ENCODE data around the gene FAT4. TPM values are rescaled to one million over a fixed set of nuclear protein-coding genes. Genes with fewer than 3 reads are reported as not detected.

FAT4 gene
- total and polyA plus RNA-seq, 3 donors from 2014 or later: 2.8 to 8.9 (median 6.5) TPM

DNA sequence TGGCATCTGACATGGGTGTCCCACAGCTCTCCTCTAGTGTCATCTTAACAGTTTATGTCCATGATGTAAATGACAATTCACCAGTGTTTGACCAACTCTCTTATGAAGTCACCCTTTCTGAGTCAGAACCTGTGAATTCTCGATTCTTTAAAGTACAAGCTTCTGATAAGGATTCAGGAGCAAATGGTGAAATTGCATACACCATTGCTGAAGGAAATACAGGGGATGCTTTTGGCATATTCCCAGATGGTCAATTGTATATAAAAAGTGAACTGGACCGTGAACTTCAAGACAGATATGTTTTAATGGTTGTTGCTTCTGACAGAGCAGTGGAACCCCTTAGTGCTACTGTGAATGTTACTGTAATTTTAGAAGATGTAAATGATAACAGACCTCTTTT, 4.6 kb downstream of the FAT4 start:
- DNase-seq: no peak
- WGBS, 2 donors: 71 to 86% methylated on average over 2 of the region's 2 CpGs
- intact Hi-C loops (cut with DNase I; ENCODE audit: low total_unique reads): no loop called here
- H3K27ac ChIP-seq: no peak overlapping the region
- peaks cover 6% of the 10 kb centered on the region for H3K4me1 ChIP-seq
- H3K4me3 ChIP-seq: no peak overlapping the region
- no peaks in the 10 kb centered on the region for H3K27me3 ChIP-seq
- no peaks in the 10 kb centered on the region for H3K9me3 ChIP-seq
- TF ChIP-seq, protein P1, sequence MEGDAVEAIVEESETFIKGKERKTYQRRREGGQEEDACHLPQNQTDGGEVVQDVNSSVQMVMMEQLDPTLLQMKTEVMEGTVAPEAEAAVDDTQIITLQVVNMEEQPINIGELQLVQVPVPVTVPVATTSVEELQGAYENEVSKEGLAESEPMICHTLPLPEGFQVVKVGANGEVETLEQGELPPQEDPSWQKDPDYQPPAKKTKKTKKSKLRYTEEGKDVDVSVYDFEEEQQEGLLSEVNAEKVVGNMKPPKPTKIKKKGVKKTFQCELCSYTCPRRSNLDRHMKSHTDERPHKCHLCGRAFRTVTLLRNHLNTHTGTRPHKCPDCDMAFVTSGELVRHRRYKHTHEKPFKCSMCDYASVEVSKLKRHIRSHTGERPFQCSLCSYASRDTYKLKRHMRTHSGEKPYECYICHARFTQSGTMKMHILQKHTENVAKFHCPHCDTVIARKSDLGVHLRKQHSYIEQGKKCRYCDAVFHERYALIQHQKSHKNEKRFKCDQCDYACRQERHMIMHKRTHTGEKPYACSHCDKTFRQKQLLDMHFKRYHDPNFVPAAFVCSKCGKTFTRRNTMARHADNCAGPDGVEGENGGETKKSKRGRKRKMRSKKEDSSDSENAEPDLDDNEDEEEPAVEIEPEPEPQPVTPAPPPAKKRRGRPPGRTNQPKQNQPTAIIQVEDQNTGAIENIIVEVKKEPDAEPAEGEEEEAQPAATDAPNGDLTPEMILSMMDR (IDR thresholded peaks at IDR 0.05): no peak
- no peak for TF ChIP-seq POLR2A (IDR thresholded peaks at IDR 0.05)
- no peaks in the 10 kb centered on the region for H3K36me3 ChIP-seq (ENCODE audit: low read depth, missing control alignments)

DNA sequence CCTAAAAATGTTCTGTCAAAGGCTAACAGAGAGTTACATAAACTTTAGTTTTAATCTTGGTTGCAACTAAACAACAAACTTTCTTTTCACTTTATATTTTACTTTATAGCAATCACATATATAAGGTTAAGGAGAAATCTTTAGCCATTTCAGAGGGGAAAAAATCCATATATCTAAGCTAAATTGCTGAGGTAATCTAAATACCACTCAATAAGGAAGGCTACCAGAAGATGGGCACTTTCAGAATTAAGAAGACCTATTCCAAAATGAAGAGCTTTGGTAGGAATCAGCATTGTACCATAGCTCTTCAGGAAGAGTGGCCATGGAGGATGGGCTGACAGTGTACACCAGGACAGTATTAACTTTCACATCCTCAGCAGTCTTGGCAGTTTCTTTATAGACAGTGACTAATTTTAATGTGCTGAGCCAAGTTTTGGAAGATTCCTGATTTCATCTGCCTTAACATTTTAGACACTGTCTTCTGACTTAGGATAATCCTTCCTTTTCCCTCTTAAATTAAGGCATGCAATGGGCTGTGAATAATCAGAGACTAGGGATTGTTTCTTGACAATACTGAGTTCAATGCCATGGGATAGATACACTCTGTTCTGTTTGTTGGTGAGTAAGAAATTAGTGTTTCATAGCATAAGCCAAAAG, 7.1 kb downstream of the FAT4 start:
- no peaks in the 10 kb centered on the region for H3K27me3 ChIP-seq
- H3K4me1 ChIP-seq: peaks cover 6% of the 10 kb centered on the region
- DNase-seq: no peak
- peak overlapping the region in 1 of 2 donors; percentile 46 for H3K27ac ChIP-seq
- no peaks in the 10 kb centered on the region for H3K9me3 ChIP-seq
- no peaks in the 10 kb centered on the region for H3K36me3 ChIP-seq (ENCODE audit: low read depth, missing control alignments)
- H3K4me3 ChIP-seq: no peak overlapping the region
- TF ChIP-seq, protein P1 (IDR thresholded peaks at IDR 0.05): no peak
- intact Hi-C loops (cut with DNase I; ENCODE audit: low total_unique reads): no loop called here

DNA sequence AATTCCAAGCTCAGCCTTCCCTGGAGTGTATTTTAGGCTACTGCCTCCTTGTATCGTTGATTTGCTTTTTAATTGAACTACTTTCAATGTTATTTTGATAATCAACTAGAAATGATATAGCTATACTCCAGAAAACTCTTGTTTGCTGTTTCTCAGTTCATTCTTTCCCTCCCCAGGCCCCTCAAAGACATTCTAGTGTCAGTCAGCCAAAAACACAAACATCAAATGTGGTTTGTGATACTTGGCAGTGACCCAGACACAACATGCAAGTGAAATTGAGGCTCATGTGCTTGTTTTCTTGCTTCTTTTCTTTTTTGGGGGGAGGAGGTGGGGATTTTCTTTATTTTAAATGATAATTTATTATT, 7.6 kb downstream of the FAT4 start:
- H3K4me1 ChIP-seq: peaks cover 6% of the 10 kb centered on the region
- TF ChIP-seq POLR2A (IDR thresholded peaks at IDR 0.05): no peak
- TF ChIP-seq, protein P1 (IDR thresholded peaks at IDR 0.05): no peak
- no peak overlapping the region for H3K27ac ChIP-seq
- H3K9me3 ChIP-seq: no peaks in the 10 kb centered on the region
- H3K4me3 ChIP-seq: no peak overlapping the region
- no peaks in the 10 kb centered on the region for H3K36me3 ChIP-seq (ENCODE audit: low read depth, missing control alignments)
- 28 to 29% methylated on average over 1 of the region's 1 CpG for WGBS, 2 donors
- no peak for DNase-seq
- intact Hi-C loops (cut with DNase I; ENCODE audit: low total_unique reads): no loop called here
- no peaks in the 10 kb centered on the region for H3K27me3 ChIP-seq

DNA sequence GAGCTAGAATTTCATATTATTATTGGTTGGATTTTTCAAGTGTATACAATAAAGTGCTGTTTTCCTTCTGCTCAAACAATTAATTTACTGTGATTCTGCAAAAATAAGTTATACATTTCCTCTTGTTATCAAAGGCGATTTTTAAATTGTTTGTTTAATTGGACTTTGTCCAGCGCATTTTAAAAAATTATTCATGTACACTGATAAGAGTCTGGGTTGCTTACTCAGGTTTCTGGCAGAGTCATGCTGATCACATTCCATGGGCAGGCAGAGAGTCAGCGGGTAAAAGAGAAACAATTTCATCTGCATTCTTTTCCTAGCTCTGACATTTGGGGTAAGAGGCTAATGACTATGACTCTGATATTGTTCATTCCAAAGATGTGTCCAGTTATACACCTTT, 8.9 kb downstream of the FAT4 start:
- intact Hi-C loops (cut with DNase I; ENCODE audit: low total_unique reads): no loop called here
- Histone ChIP-seq H3K27ac (no peak overlapping the region), H3K4me3 (no peak overlapping the region), H3K9me3 (no peaks in the 10 kb centered on the region), H3K4me1 (no peaks in the 10 kb centered on the region), H3K27me3 (no peaks in the 10 kb centered on the region), H3K36me3 (ENCODE audit: low read depth, missing control alignments) (no peaks in the 10 kb centered on the region)
- DNase-seq: no peak
- TF ChIP-seq, protein P1 (IDR thresholded peaks at IDR 0.05): no peak
- TF ChIP-seq POLR2A (IDR thresholded peaks at IDR 0.05): no peak
- WGBS, 2 donors: 41 to 46% methylated on average over 3 of the region's 3 CpGs

DNA sequence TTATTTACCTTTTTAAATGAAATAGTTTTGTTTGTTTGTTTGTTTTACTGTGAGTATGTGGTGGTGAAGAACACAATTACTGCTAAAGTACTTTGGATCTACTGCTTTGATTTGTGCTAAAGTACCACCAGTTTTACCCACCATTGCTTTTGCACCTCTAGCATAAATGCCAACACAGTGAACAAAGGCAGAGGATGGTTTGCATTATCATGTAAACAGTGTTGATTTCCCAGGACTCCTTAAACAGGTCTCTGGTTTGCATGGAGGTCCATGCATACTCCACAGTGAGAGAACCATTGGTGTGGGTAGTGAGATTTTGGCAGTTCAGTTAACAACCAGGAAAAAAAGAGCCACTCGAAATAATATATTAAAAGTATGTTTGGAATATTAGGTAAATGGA, 11.0 kb downstream of the FAT4 start:
- Histone ChIP-seq H3K4me3 (no peak overlapping the region), H3K27me3 (no peaks in the 10 kb centered on the region), H3K27ac (no peak overlapping the region), H3K36me3 (ENCODE audit: low read depth, missing control alignments) (no peaks in the 10 kb centered on the region), H3K9me3 (no peaks in the 10 kb centered on the region), H3K4me1 (no peaks in the 10 kb centered on the region)
- WGBS, 2 donors: 96% methylated on average over 1 of the region's 1 CpG
- no peak for DNase-seq
- intact Hi-C loops (cut with DNase I; ENCODE audit: low total_unique reads): loop anchor here (5.0 kb wide), 1 partner anchor 53 kb away; no protein-coding TSS in a partner anchor
- TF ChIP-seq, protein P1 (IDR thresholded peaks at IDR 0.05): no peak
- no peak for TF ChIP-seq POLR2A (IDR thresholded peaks at IDR 0.05)
